Measurements from ENCODE around the gene SDR42E2.
"Not testable (repeated sequence)": the region's sequence is repeated elsewhere in the genome, so short reads cannot be mapped to it uniquely, and the experiment has no call there.

GRCh38 chr16:22128537-22128936, 33.8 kb upstream of the SDR42E2 start:
- TF ChIP-seq POLR2A, POLR2AphosphoS5 (IDR thresholded peaks at IDR 0.05; ENCODE audit: low read depth, low read length): not testable (repeated sequence)
